NCI-H345 (cell line): ENCODE measurements around the gene MAGEL2.

Experiments
- DNase-seq: peaks from one replicate; lab custom pipeline; 2025; lab: John Stamatoyannopoulos, UW

MAGEL2 gene

GRCh38 chr15:23647421-23648370 is at the start of gene MAGEL2:
MAGEL2 (minus strand) TSS chr15:23647867; CDS start chr15:23647742, 125 bp downstream.
- no peak for DNase-seq

DNA sequence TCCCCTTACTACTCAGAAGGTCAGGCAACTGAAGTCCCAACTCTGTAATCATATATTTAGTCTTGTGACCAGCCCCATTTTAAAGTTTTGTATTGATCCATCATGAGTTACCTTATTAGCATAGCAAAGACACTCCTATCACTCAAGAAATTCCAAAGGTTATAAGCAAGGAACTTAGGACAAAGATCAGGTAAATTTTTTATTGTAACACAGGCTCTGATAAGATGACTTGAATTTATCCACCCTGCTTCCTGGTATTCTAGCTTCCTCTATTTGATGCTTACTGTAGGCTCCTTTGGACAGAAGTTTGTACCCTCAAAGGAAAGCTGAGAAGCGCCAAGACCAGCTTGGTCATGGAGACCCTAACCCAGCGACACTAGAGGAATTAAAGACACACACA is 47.6 kb upstream of the MAGEL2 start:
- DNase-seq = no peak

DNA sequence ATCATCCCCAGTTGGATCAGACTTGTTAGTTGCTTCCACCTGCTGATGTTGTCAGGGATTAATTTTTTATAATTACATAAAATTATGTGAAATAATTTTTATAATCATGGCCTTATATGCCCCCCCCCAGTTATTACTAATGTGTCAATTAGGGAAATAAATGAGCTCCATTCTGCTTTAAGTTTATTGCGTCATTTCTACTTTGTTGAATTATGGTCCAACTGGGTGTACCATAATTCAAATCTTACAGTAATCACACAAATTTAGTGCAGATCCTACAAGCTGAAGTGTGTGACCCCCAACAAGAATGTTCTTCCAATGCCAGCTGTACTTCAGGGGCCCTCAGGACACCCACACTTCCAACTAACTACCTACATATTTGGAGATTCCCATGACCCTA is 46.9 kb upstream of the MAGEL2 start:
- no peak for DNase-seq

- no peak for DNase-seq
Measured at GRCh38 chr15:23690450-23690852, 42.8 kb upstream of the MAGEL2 start.

- no peak for DNase-seq
Measured at GRCh38 chr15:23690015-23690414, 42.3 kb upstream of the MAGEL2 start.

GRCh38 chr15:23687143-23687470 is 39.4 kb upstream of the MAGEL2 start, which contains the start of gene NDN:
NDN (minus strand) TSS chr15:23687305; CDS start chr15:23687217, 88 bp downstream.
- no peak for DNase-seq

- DNase-seq = no peak
Measured at GRCh38 chr15:23686466-23687142, 38.9 kb upstream of the MAGEL2 start.

DNA sequence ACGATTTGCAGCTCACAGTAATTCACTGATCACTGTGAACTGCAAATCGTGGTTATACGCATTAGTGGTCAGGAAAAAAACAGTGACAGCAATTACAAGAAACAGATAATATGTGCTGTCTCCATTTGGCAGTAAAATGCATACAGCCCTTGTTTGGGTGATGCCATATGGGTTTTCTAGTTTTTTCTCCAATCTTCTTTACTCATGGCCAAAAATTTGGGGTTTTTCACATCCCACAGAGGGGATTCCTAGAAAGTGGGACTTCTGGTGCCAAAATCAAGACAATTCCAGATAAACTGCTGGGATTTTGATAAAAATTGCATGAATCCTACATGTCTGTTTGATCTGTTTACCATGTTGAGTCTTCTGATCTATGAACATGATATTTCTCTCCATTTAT is 23.8 kb upstream of the MAGEL2 start:
- DNase-seq = no peak

DNA sequence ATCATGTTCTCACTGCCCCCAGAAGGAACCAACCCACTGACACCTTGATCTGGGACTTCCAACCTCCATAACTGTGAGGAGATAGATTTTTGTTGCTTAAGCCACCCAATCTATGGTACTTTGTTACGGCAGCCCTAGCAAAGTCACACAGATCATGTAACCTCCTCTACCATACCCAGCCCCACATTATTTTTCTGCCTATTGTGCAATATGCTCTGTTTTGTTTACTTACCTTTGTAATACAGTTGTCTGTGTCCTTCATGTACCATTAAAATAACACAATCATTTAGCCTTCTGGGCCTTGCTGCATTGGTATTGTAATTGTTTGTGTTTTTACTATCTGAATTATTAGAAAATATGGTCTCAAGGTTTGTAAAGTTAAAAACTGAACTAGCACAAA is 23.3 kb upstream of the MAGEL2 start:
- DNase-seq = peak; percentile 14

GRCh38 chr15:23663232-23663631 is 15.6 kb upstream of the MAGEL2 start:
- DNase-seq = no peak

- DNase-seq = peak; percentile 22
Measured at GRCh38 chr15:23648920-23649515, 1.4 kb upstream of the MAGEL2 start.

DNA sequence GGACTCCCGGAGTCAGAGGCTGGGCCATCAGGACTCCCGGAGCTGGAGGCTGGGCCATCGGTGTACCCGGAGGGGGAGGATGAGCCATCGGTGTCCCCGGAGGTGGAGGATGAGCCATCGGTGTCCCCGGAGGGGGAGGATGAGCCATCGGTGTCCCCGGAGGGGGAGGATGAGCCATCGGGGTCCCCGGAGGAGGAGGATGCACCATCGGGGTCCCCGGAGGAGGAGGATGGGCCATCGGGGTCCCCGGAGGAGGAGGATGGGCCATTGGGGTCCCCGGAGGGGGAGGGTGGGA is 719 bp downstream of the MAGEL2 start:
- no peak for DNase-seq

- no peak for DNase-seq
Measured at GRCh38 chr15:23646165-23647000, 1.3 kb downstream of the MAGEL2 start.

DNA sequence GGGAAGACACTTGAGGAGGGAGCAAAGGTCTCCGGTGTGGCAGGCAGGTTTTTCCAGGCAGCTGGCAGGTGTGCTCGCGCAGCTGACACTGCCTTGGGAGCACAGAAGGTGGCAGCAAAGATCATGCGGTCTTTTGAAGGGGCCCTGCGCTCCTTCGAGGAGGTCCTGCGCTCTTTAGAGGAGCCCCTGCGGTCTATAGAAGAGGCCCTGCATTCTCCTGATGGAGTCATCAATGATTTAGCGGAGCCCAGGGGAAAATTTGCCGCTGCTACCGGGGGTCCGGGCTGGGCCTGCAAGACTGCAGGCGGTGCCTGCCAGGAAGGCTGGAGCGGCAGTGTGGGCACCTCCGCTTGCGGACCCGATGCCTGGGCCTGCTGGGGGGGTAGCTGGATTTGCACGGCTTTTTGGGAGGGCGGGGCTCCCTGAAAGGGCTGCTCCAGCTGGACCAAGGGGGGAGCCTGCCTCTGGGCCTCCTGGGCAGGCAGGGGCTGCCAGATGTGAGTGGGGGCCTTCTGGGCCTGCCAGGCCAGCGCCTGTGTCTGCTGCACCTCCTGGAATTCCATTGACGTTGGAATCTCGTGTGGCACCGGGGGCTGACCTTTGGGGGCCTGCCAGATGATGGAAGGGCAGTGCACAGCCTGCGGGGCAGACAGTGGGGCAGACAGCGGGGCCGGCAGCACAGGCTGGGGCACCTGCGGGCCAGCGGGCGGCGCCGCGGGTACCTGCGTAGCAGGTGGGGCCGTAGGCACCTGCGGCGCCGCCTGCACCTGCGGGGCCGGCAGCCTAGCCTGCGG is 2.1 kb downstream of the MAGEL2 start:
- DNase-seq = peak; percentile 18

DNA sequence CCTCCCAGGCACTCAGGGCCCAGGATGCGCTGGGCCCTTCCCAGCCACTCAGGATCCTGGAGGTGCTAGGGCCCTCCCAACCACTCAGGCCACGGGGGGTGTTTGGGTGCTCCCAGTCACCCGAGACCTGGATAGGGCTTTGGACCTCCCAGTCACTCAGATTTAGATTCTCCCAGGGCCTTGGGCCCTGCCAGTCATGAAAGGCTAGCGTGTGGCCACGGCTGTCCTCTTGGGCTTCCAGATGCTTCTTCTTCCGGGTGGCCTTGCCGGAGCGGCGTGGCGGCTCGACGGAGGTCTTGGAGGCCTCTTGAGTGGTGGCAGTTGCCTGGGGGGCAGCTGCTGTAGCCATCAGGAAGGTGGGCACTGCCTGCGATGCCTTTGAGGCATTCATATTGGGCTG is 2.8 kb downstream of the MAGEL2 start:
- DNase-seq = no peak

GRCh38 chr15:23642413-23643044 is 5.1 kb downstream of the MAGEL2 start:
- peak; percentile 34 for DNase-seq

DNA sequence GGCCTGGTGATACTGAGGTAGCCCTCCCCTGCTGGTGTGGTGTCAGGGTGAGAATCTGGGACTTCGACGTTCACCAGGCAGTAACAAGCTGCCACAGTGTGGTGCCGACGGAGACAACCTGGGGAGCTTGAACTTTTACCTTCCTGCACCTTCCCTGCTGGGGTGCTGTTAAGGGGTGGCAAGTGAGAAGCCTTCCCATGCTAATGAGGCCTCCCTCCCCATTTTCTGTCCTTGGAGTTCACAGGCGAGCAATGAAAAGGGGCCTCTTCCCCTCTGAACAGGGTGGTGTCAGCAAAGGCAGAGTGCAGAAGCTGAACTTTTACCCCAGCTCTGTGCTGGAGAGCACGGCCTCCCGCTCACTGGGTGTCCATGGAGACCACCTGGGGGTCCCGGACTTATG is 13.5 kb downstream of the MAGEL2 start:
- DNase-seq = no peak

GRCh38 chr15:23629234-23629805 is 18.3 kb downstream of the MAGEL2 start:
- no peak for DNase-seq

DNA sequence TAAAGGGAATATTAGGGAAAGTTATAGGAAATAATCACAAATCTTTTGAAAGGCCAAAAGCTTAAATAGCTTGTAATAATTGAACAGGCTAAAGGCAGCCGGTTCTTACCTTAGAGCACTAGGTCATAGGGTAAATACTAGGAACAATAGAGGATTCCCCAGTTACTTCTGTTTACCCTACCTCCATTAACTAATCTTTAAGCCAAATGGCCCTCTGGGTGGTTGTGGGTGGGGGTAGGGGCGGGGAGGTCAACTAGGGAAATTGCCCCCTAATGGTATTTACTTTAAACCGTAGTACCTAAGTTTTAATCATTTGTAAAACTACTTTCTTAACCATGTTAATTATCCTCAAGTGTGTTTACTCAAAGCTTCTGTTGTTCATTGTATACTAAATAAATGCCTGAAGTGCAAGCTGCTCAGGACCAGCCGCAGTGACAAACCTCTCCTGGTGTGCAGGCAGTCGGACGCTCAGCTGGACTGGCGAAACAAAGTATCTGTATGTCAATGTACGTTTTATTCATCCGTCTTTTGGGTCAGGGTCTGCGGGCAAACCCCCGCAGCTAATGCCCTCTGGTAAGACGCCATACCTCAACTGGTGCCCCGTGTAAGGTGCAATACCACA is 18.9 kb downstream of the MAGEL2 start:
- no peak for DNase-seq

DNA sequence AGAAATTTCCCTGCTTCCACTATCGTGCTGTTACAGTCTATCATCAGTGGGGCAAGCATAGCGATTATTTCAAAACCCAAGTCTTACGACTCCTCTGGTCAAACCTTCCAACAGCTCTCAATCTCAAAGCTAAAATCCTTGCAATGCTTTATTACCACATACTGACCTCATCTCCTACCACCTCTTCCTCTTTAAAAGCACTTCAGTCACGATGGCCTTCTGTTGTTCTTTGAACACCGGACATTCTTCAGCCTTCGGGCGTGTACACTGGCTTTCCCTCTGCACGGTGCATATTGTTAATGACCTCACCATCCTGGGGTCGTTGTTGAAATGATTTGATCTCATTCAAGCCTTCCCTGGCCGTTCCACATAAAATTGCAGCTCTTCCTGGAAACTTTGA is 31.1 kb downstream of the MAGEL2 start:
- DNase-seq = no peak
